ENCODE measurements around the gene GLRX3.

The GLRX3 gene

DNA sequence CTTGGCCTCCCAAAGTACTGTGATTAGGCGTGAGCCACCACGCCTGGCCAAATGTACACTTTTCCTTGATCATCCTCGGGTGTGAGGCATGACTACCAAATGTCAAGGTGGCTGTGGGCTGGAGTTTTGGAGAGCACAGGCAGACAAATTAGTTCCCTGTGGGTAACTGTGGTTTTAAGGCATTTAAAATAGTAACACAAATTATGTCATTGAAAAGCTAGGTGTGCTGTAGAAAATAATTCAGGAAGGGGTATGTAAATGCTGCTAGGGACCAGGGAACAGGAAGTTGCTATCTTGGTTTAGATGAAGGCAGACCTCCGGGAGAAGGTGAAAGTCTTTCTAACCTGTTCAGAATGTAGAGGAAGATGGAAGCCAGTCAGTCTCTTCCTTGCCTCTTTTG lies 9.9 kb downstream of the GLRX3 start:
- TF ChIP-seq, protein P1, sequence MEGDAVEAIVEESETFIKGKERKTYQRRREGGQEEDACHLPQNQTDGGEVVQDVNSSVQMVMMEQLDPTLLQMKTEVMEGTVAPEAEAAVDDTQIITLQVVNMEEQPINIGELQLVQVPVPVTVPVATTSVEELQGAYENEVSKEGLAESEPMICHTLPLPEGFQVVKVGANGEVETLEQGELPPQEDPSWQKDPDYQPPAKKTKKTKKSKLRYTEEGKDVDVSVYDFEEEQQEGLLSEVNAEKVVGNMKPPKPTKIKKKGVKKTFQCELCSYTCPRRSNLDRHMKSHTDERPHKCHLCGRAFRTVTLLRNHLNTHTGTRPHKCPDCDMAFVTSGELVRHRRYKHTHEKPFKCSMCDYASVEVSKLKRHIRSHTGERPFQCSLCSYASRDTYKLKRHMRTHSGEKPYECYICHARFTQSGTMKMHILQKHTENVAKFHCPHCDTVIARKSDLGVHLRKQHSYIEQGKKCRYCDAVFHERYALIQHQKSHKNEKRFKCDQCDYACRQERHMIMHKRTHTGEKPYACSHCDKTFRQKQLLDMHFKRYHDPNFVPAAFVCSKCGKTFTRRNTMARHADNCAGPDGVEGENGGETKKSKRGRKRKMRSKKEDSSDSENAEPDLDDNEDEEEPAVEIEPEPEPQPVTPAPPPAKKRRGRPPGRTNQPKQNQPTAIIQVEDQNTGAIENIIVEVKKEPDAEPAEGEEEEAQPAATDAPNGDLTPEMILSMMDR (IDR thresholded peaks at IDR 0.05; ENCODE audit: low read depth, low read length, missing control alignments) = no peak
- in situ Hi-C loops (cut with HindIII; ENCODE audit: low sequenced_read_pairs) = no loop called here
- no peak for DNase-seq (ENCODE audit: low read depth)
- no peak overlapping the region for H3K4me3 ChIP-seq (ENCODE audit: low read depth, low read length)

DNA sequence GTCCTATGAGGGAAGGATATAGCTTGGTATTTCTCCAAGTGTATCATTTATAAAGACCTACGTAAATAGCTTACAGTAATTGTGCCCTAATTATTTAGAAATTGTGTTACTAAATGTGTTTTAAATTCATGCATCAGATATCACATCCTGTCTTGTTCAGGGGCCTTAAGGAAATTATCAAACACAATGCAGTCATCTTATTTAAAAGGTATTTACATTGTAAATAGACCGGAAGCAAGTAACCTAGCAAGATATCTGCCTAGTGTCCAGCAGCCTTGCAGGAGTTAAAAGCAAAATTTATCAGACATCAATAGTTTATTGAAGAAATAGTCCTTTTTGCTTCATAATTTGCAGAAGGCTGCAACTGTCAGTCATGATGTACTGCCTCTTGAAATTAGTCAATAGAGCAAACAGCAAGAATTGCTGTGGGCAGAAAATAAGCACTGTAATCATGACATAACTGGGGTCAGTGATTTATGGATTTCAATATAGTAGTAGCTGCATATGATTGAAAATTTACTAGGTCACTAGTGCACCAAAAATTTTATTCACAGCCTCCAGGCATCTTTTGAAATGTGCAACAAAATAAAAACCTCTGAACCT lies 23.1 kb downstream of the GLRX3 start:
- no peak for DNase-seq (ENCODE audit: low read depth)

DNA sequence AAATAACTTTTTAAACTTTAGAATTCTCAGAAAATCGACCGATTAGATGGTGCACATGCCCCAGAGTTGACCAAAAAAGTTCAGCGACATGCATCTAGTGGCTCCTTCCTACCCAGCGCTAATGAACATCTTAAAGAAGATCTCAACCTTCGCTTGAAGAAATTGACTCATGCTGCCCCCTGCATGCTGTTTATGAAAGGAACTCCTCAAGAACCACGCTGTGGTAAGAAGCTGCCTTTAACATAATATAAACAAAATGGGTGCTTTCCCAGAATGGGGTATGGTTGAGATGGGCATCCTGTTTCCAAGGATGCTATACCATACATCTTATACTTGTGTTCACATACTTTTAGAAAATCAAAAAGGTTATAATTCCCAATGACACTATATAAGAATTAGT lies 24.6 kb downstream of the GLRX3 start:
- H3K4me3 ChIP-seq (ENCODE audit: low read depth, low read length) = no peak overlapping the region
- TF ChIP-seq, protein P1 (IDR thresholded peaks at IDR 0.05; ENCODE audit: low read depth, low read length, missing control alignments) = no peak
- DNase-seq (ENCODE audit: low read depth) = no peak
- in situ Hi-C loops (cut with HindIII; ENCODE audit: low sequenced_read_pairs) = no loop called here

More for the DNA sequence above, 23.1 kb downstream of the GLRX3 start:
- in situ Hi-C loops (cut with HindIII; ENCODE audit: low sequenced_read_pairs) = no loop called here
- TF ChIP-seq, protein P1 (IDR thresholded peaks at IDR 0.05; ENCODE audit: low read depth, low read length, missing control alignments) = no peak
- H3K4me3 ChIP-seq (ENCODE audit: low read depth, low read length) = no peak overlapping the region

DNA sequence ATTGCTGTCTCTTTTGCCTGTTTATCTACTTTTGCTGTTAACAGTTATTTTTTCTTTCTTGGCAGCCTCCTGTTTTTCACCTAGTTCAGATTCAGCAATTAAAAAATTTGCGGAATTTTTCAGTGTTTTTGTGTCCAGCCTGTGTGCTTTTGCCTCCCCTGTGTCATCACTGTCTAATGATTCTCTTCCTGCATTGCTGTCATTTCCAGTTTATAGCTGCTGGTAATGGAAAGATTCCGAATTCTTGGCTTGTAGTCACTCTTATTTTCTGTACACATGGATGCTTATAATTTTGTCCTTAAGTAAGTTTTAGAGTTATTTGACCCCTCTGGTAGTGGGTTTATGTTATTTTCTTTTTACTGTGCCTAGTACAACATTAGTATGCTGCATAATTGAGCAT lies 25.1 kb downstream of the GLRX3 start:
- TF ChIP-seq, protein P1 (IDR thresholded peaks at IDR 0.05; ENCODE audit: low read depth, low read length, missing control alignments) = no peak
- no peak for DNase-seq (ENCODE audit: low read depth)
- no peak overlapping the region for H3K4me3 ChIP-seq (ENCODE audit: low read depth, low read length)
- in situ Hi-C loops (cut with HindIII; ENCODE audit: low sequenced_read_pairs) = no loop called here

DNA sequence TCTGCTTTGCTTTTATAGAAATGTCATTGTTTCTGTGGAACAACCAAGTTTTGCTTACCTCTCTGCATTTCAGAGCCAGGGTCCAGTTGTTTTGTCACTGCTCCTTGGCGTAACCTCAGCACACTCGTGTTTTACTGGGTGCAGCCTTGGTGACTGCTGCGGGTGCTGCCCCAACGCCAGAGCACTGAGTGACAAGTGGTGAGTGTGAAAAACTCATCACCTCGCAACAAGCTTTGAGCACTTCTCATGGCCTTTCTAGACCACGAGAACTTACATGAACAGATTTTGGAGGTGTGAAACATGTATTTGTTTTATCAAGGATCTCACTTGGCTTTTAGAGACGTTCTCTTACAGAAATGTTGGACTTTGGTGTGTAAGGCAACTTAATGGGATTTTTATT lies 31.0 kb downstream of the GLRX3 start:
- in situ Hi-C loops (cut with HindIII; ENCODE audit: low sequenced_read_pairs) = no loop called here
- TF ChIP-seq, protein P1 (IDR thresholded peaks at IDR 0.05; ENCODE audit: low read depth, low read length, missing control alignments) = no peak
- H3K4me3 ChIP-seq (ENCODE audit: low read depth, low read length) = no peak overlapping the region
- no peak for DNase-seq (ENCODE audit: low read depth)

DNA sequence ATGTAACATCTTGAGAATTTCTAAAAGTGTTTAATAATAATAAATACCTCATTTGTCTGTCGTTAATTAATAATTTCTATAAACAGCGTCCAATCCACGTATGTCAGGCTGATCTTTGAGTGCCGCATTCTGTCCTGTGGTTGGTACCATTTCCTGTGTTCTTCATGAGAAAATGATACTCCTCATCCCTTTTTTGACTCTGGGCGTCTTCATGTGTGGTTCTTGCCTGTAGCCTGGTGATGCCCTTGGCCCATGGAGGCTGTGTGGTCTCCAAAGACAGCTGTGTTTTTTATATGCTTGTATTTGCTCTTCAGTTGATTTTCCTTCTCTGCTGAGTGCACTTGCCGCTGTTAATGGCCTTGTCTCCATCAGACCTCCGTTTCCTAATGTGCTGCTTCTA lies 31.5 kb downstream of the GLRX3 start:
- no peak for DNase-seq (ENCODE audit: low read depth)
- in situ Hi-C loops (cut with HindIII; ENCODE audit: low sequenced_read_pairs) = no loop called here
- TF ChIP-seq, protein P1 (IDR thresholded peaks at IDR 0.05; ENCODE audit: low read depth, low read length, missing control alignments) = no peak
- no peak overlapping the region for H3K4me3 ChIP-seq (ENCODE audit: low read depth, low read length)

Measured in astrocyte of the cerebellum (primary cell).